Heart left ventricle (tissue), 13 donors: ENCODE results near the gene ZNF518B.

ENCODE experiments used
- CTCF ChIP-seq, 12 donors: fragments of 200-600 bp; sonication (generic) in 4 of 12; IDR thresholded peaks; one replicate each; pipeline versions ENCODE4 v1.5.0 to v1.8.0; 2018 to 2022; ENCODE audit warnings: antibody characterized with exemption in 12 of 12, mild to moderate bottlenecking in 5 of 12
- POLR2A ChIP-seq, 2 donors: fragments of 450-650 bp; IDR thresholded peaks; one replicate each; pipeline ENCODE4 v1.6.1; 2017; ENCODE audit warnings: antibody characterized with exemption in 2 of 2, mild to moderate bottlenecking in 2 of 2, moderate library complexity in 2 of 2
- donor health status: ischemic (EF 13 %, LVEDD 7.1; RV severe dilation, severe dysfunction).
- donor health status: DM: no; HTN: yes; CAD: no.
- donor health status: DM: no; HTN: no; CAD: no.
- donor health status: ischemic (EF 25% LVEDD 6.9; RV normal size, moderate dysfunction).
- donor health status: ischemic (EF 25% LVEDD 5.7; RV mildly dilated, moderate dysfunction).
- donor health status: ischemic (EF 35%, LVEDD 5.7; RV mildly dilated, moderate dysfunction).
- donor health status: nonischemic (EF 11% LVEDD 7.7; RV severe dilation, severe dysfunction).
- donor health status: DM: yes; HTN: yes; CAD: no.
- donor health status: PGD.
- donor health status: ischemic (EF 29% LVEDD 5.4; RV normal size, mild dysfunction).
- donor health status: nonischemic (EF 23%, LVEDD 6.1; RV moderate dilation, normal function).

- TF ChIP-seq POLR2A (IDR thresholded peaks at IDR 0.05), result no peak
- no peak for TF ChIP-seq CTCF (IDR thresholded peaks at IDR 0.05)
Observed at GRCh38 chr4:10456260-10456594, 999 bp downstream of the ZNF518B start.
